ENCODE data around the gene IGSF8.

IGSF8 gene

GRCh38 chr1:160084771-160085321, 13.6 kb downstream of the IGSF8 start:
- TF ChIP-seq, protein P1, sequence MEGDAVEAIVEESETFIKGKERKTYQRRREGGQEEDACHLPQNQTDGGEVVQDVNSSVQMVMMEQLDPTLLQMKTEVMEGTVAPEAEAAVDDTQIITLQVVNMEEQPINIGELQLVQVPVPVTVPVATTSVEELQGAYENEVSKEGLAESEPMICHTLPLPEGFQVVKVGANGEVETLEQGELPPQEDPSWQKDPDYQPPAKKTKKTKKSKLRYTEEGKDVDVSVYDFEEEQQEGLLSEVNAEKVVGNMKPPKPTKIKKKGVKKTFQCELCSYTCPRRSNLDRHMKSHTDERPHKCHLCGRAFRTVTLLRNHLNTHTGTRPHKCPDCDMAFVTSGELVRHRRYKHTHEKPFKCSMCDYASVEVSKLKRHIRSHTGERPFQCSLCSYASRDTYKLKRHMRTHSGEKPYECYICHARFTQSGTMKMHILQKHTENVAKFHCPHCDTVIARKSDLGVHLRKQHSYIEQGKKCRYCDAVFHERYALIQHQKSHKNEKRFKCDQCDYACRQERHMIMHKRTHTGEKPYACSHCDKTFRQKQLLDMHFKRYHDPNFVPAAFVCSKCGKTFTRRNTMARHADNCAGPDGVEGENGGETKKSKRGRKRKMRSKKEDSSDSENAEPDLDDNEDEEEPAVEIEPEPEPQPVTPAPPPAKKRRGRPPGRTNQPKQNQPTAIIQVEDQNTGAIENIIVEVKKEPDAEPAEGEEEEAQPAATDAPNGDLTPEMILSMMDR (IDR thresholded peaks at IDR 0.05; ENCODE audit: low read depth, low read length): no peak
- no peak overlapping the region for H3K4me3 ChIP-seq (ENCODE audit: low read depth, low read length)

- TF ChIP-seq, protein P1 (IDR thresholded peaks at IDR 0.05; ENCODE audit: low read depth, low read length): no peak
- H3K4me3 ChIP-seq (ENCODE audit: low read depth, low read length): no peak overlapping the region
Measured at GRCh38 chr1:160083968-160084770, 14.2 kb downstream of the IGSF8 start.

DNA sequence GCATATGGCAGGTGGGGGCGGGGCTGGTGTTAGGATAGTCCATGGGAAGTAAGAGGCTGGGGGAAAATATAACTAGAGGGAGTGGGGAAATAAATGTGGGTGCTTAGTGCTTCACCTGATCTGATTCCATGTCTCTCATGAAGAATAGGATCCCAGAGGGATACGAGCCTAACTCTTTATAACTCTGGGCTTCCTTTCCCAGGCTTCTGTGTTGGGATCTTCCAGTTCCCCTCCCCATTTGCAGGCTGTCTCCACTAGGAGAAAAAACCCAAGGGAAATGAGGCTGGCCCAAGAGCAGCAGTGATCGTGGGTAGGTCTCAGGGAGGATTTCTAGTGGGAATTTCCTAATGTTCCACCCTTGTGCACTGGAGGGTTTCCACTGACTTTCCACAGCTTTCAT, 15.5 kb downstream of the IGSF8 start:
- H3K4me3 ChIP-seq (ENCODE audit: low read depth, low read length): no peak overlapping the region
- TF ChIP-seq, protein P1 (IDR thresholded peaks at IDR 0.05; ENCODE audit: low read depth, low read length): no peak

DNA sequence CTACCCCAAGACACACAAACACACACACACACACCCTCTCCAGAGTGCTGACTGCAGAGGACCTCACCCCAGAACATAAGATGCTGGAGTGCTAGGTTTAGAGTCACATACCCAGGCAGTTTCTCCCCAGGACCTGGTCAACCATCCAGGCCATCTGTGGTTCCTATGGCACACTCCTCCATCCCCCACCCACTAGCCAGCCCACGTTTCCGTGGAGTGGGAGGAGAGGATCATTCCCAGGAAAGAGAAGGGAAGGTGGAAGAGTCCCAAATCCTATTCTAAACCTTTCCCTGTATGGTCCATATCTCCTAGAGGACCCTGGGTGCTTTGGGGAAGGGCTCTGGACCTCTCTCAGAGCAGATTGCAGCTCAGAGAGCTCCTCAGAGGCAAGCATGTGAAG, 15.9 kb downstream of the IGSF8 start:
- no peak overlapping the region for H3K4me3 ChIP-seq (ENCODE audit: low read depth, low read length)
- TF ChIP-seq, protein P1 (IDR thresholded peaks at IDR 0.05; ENCODE audit: low read depth, low read length): no peak

GRCh38 chr1:160081261-160081936, 17.0 kb downstream of the IGSF8 start, which contains the start of gene KCNJ9:
TSS of gene KCNJ9 (plus strand) at chr1:160081538. CDS start at chr1:160084031, 2,493 bp downstream.
- TF ChIP-seq, protein P1 (IDR thresholded peaks at IDR 0.05; ENCODE audit: low read depth, low read length): no peak
- H3K4me3 ChIP-seq (ENCODE audit: low read depth, low read length): no peak within 1 kb of the TSS

DNA sequence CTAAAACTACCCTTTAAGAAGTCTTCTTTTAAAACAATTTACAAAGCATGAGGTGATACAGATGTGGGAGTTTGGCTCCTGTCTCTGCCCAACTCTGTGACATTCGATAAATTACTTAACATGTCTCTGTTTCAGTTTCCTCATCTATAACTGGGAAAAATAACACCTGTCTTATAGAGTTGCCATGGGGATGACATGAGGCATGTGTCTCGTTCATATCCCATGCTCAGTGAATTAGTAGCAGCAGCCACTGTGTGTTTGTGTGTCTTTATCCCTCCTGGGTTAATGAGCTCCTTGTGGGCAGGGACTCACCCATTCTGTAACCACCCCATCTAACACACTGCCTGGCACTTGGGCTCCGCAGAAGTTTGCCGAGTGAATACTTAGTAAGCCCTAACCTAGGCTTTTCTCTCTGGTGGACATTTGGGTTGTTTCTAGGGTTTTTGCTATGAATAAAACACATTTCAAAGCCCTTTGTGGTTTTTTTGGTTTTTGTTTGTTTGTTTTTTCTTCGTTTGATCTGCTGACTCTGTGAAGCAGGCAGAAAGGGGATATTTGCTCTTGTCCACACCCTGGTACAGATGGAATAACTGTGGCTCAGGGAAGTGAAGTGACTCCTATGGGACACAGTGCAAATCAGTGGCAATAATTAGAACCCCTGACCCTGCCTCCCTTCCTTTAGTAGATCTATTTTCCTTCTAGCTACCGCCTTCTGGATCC, 17.9 kb downstream of the IGSF8 start:
- TF ChIP-seq, protein P1 (IDR thresholded peaks at IDR 0.05; ENCODE audit: low read depth, low read length): no peak
- no peak overlapping the region for H3K4me3 ChIP-seq (ENCODE audit: low read depth, low read length)

All from WI38 (cell line).